GM12801 (cell line): Measurements from ENCODE around the gene PHLDB2.

Source experiments
- CTCF ChIP-seq: IDR thresholded peaks from one replicate; pipeline ENCODE4 v1.5.1; 2011; ENCODE audit warnings: control low read depth; ENCODE audit not compliant: insufficient read length; ENCODE audit errors: extremely low read depth

Gene PHLDB2

GRCh38 chr3:111867889-111868426 lies 8.9 kb downstream of the PHLDB2 start:
- TF ChIP-seq CTCF = no peak

- TF ChIP-seq CTCF = no peak
These were observed 11.6 kb downstream of the PHLDB2 start for GRCh38 chr3:111870620-111871019.

- TF ChIP-seq CTCF = no peak
These were observed 13.0 kb downstream of the PHLDB2 start for GRCh38 chr3:111871809-111872623.

GRCh38 chr3:111872979-111873378 lies 13.9 kb downstream of the PHLDB2 start:
- no peak for TF ChIP-seq CTCF

- no peak for TF ChIP-seq CTCF
These were observed 15.2 kb downstream of the PHLDB2 start for GRCh38 chr3:111874177-111874820.

GRCh38 chr3:111881480-111881879 lies 22.4 kb downstream of the PHLDB2 start:
- TF ChIP-seq CTCF = no peak

- no peak for TF ChIP-seq CTCF
These were observed 23.1 kb downstream of the PHLDB2 start for GRCh38 chr3:111882194-111882593.
